HFF-Myc (cell line): ENCODE results near the gene PLA2G4E.

ENCODE experiments used
- DNase-seq: peaks from one replicate; pipeline ENCODE4 v3.0.0-alpha.2; 2011; ENCODE audit warnings: low read depth; ENCODE audit errors: extremely low read depth
- H3K4me3 ChIP-seq: replicated peaks from 2 replicates; pipeline ENCODE4 v1.5.1; 2011; ENCODE audit warnings: low read depth, mild to moderate bottlenecking, control low read depth, low read length
- CTCF ChIP-seq: IDR thresholded peaks from 2 replicates; pipeline ENCODE4 v1.5.1; 2012; ENCODE audit warnings: mild to moderate bottlenecking, low read depth, low read length, control low read depth; ENCODE audit errors: missing control alignments

Gene PLA2G4E

DNA sequence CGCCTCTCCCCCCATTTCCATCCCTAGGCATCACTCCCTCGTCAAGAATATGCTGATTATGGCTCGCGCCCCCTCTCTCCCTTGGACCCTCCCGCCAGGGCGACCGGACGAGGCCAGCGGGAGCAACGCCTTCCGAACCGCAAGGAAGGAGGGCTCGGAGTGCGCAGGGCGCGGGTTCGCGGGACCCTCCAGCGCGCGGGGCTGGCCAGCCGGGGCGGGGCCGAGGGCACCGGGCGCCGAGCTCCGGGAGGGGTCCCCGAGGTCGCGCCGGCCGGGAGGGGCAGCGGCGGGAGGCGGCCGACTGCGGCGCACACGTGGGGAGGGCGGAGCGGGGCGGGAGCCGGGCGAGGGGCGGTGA is 49.0 kb downstream of the PLA2G4E start:
- DNase-seq = no peak
- no peak for TF ChIP-seq CTCF
- H3K4me3 ChIP-seq = peak overlapping the region; percentile 77

DNA sequence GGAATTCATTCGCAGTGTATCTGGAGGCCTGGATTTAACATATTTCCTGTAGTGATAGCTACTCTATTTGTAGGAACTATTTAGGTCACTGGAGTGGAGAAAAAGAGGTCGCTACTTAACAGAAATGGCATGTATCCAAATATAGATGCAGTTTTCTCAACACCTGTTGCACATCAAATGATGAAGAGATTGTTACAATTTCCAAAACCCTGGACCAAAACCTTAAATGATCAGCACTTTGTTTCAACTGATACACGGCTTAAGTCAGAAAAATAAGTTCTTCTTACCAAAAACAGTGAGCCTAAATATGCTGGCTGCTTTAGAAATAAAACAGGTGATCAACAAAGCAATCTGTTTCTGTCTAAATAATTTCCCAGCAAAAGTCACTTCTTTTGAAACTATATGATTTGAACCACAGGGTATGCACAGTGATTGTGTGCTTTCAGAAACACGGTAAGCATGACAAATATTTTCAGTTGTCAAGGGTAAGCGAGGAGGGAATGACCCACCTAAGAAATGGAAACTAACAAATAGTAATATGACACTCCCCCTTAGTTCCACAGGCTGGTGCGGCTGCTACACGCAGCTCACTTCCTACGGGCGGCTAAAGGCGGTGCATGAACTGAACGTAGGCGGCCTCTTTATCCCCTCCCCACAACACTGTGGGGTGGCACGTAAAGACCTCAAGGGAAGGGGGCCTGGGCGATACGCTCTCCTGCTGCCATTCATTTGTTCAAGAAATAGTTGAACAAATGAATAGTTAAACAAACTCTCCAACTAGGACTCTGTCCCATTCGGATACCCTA is 49.5 kb downstream of the PLA2G4E start:
- no peak for TF ChIP-seq CTCF
- peak overlapping the region; percentile 77 for H3K4me3 ChIP-seq
- DNase-seq = peak; percentile 31

GRCh38 chr15:41970456-41970855 is 50.4 kb downstream of the PLA2G4E start:
- no peak for TF ChIP-seq CTCF
- H3K4me3 ChIP-seq = peak overlapping the region; percentile 77

GRCh38 chr15:41969851-41970431 is 50.9 kb downstream of the PLA2G4E start:
- H3K4me3 ChIP-seq = peak overlapping the region; percentile 77
- DNase-seq = no peak
- TF ChIP-seq CTCF = no peak

More at GRCh38 chr15:41970456-41970855, 50.4 kb downstream of the PLA2G4E start:
- no peak for DNase-seq

GRCh38 chr15:41968701-41969100 is 52.1 kb downstream of the PLA2G4E start:
- H3K4me3 ChIP-seq = no peak overlapping the region
- no peak for DNase-seq

GRCh38 chr15:41967506-41968206 is 53.2 kb downstream of the PLA2G4E start:
- no peak for DNase-seq
- no peak for TF ChIP-seq CTCF
- H3K4me3 ChIP-seq = no peak overlapping the region

More at GRCh38 chr15:41968701-41969100, 52.1 kb downstream of the PLA2G4E start:
- no peak for TF ChIP-seq CTCF
